ENCODE results near the gene ETS1. TPM values are rescaled to one million over a fixed set of nuclear protein-coding genes. Genes with fewer than 3 reads are reported as not detected.
"Not testable (repeated sequence)": the region's sequence is repeated elsewhere in the genome, so short reads cannot be mapped to it uniquely, and the experiment has no call there.

The ETS1 gene
- total and polyA plus RNA-seq, 5 experiments from 2014 or later, result 407 to 962 (median 433) TPM

DNA sequence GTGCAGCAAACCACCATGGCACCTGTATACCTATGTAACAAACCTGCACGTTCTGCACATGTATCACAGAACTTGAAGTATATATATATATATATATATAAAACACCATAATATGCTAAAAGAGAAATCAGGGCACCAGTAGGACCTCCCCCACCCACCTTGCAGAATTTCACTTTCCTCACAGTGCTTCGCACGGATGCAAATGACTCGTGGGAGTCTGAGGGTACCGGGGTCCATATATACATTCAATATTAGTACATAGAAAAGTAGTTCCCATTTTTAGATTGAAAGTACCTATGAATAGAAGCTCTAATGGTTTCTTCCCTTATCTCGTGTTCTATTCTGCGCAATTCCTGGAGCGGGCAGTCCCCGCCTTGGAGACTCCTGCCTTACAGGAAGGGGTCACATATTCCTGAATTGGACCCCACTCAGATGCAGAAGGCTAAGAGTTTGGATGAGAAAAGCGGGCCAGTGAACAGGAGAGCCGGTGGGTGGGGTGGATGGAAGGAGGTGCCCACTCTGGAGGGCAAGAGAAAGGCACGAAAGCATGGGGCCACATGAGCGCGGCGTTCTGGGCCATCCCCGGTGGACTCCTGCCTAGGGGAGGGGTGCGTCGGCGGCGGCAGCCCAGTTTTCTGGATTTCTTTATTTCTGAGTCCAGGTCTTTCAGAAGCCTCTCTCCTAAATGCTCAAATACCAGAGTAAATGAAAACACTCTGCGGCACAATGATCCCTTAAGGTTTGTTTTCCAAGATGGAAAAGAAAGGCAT lies 136.3 kb downstream of the ETS1 start:
- Mint-ChIP-seq H3K4me3 (no peak overlapping the region), H3K9me3 (peaks cover 0 to 11% (median 3%) of the 10 kb centered on the region in 9 donors), H3K27ac (peak overlapping the region in 5 of 10 donors; percentile 53 to 88 (median 79)), H3K27me3 (no peaks in the 10 kb centered on the region), H3K4me1 (peaks cover 34 to 67% (median 61%) of the 10 kb centered on the region in 4 donors), H3K36me3 (peaks cover 0 to 13% (median 8%) of the 10 kb centered on the region in 3 donors)
- ATAC-seq (no peak), DNase-seq (no peak)
- POLR2A ChIA-PET, result interaction anchor here (0.7 to 2.0 kb wide), 5 partner anchors 9 to 126 kb away, joined by 3 to 6 read pairs (median 3); no protein-coding TSS in a partner anchor

DNA sequence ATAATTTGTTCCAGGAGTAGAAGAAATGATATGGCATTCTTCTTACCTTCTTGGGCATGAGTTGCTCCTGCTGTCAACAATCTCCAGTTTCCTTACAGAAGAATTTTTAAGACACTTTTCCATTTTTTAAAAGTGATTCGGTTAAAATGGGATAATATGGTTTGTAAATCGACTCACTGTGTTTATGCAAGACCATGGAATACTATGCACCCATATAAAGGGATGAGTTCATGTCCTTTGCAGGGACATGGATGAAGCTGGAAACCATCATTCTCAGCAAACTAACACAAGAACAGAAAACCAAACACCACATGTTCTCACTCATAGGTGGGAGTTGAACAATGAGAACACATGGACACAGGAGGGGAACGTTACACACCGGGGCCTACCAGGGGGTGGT lies 136.9 kb downstream of the ETS1 start:
- H3K36me3 Mint-ChIP-seq, H3K27me3 Mint-ChIP-seq, DNase-seq, ATAC-seq, H3K4me3 Mint-ChIP-seq, H3K27ac Mint-ChIP-seq: not testable (repeated sequence)
- H3K9me3 Mint-ChIP-seq, result peaks cover 0 to 14% (median 3%) of the 10 kb centered on the region in 9 donors
- H3K4me1 Mint-ChIP-seq, result peaks cover 34 to 68% (median 58%) of the 10 kb centered on the region in 4 donors
- POLR2A ChIA-PET, result interaction anchor here (0.7 kb wide), 2 partner anchors 39 to 125 kb away, joined by 3 to 4 read pairs; no protein-coding TSS in a partner anchor

DNA sequence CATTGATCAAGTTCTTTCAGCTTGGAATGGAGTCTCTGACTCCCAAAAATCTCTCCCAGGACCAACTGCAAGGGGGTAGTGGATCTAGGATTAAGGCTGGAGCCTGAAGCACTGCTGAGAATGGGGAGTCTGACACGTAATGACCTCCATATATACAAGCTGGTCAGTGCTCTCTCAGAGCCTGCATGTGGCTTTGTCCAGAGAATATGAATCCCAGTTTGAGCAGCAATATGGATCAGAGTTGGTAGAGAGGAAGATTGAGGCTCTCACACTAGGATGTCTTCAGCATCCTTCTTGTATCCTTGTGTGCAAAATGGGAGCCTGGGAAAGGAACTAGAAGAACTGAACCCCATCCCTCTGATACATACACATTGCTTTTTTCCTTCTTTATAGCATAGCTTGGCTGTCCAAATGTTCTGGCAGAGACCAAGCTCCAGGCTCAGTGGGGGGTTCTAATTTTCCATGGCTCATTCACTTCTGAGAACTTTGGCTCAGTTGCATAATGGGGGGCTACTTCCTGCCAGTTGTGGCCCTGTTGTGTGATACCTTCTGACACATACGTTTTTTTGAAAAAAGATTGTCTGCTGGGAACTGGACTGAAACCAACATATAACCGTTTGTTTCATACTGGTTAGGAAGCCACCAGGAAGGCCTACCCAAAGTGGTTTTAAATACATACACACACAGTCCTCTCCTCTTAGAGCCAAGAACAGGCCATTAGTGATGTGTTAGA lies 138.2 kb downstream of the ETS1 start:
- peak in 1 of 2 donors; percentile 16 for ATAC-seq
- Mint-ChIP-seq H3K4me1 (peaks cover 29 to 66% (median 48%) of the 10 kb centered on the region in 4 donors), H3K4me3 (peak overlapping the region in 1 of 10 donors; percentile 31), H3K9me3 (peaks cover 0 to 20% (median 3%) of the 10 kb centered on the region in 9 donors), H3K27ac (peak overlapping the region in 6 of 10 donors; percentile 23 to 79 (median 60)), H3K36me3 (peaks cover 0 to 10% (median 0%) of the 10 kb centered on the region in 3 donors), H3K27me3 (no peaks in the 10 kb centered on the region)
- DNase-seq, result no peak
- POLR2A ChIA-PET, result interaction anchor here (0.6 to 1.5 kb wide), 7 partner anchors 12 to 146 kb away, joined by 3 to 4 read pairs (median 3); no protein-coding TSS in a partner anchor

DNA sequence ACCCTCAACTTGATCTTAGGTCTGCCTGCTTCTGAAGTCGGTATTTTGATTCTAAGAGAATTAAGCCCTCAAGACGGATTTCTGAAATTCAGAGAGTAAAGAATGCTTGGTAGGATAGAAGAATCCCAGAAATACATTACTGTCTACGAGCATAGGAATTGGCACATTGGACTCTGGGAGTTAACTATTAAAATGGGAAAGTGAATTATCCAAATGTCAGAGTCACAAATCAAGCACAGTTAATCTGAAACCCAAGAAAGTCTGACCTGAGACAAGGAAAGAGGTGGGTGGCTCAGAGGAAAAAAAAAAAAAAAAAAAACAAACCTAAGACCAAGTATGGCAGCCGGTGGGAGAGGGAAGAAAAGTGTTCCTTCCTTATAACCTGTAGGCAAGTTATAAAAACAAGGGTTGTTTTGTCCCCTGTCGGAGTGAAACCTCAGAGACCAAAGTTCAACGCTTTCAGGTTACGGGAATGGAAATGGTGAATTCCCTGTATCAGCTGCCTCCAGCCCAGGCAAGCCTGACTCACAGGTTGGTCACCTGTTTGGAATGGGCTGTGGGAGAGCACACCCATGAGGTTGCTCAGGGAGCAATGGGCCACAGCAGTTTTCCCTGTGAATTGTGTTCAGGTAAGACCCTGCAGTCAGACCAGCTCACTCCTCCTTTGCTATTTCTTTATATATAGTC lies 139.0 kb downstream of the ETS1 start:
- Mint-ChIP-seq H3K9me3 (peaks cover 0 to 20% (median 3%) of the 10 kb centered on the region in 9 donors), H3K36me3 (peaks cover 0 to 10% (median 0%) of the 10 kb centered on the region in 3 donors), H3K4me3 (peak overlapping the region in 2 of 10 donors; percentile 26 to 31), H3K4me1 (peaks cover 21 to 57% (median 40%) of the 10 kb centered on the region in 4 donors), H3K27me3 (no peaks in the 10 kb centered on the region), H3K27ac (peak overlapping the region in 3 of 10 donors; percentile 23 to 79 (median 52))
- ATAC-seq (no peak), DNase-seq (no peak)
- POLR2A ChIA-PET, result interaction anchor here (0.7 to 1.5 kb wide), 4 partner anchors 13 to 66 kb away, joined by 3 to 4 read pairs (median 3); no protein-coding TSS in a partner anchor

DNA sequence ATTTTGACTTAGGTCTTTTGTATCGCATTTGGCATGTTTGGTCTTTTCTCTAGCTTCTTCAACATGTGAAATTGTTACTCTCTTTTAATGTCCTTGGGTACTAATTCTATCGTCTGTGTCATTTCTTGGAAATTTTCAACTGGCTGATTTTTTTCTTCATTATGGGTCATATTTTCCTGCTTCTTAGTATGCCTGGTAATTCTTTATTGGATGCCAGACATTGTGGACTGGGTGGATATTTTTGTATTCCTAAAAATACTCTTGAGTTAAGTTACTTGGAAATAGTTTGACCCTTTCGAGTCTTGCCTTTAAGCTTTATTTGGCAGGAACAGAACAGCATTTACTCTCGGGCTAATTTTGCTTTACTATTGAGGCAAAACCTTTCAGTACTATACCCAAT lies 140.1 kb downstream of the ETS1 start:
- H3K36me3 Mint-ChIP-seq, result peaks cover 0 to 10% (median 0%) of the 10 kb centered on the region in 3 donors
- H3K4me3 Mint-ChIP-seq, result peak overlapping the region in 1 of 10 donors; percentile 1

DNA sequence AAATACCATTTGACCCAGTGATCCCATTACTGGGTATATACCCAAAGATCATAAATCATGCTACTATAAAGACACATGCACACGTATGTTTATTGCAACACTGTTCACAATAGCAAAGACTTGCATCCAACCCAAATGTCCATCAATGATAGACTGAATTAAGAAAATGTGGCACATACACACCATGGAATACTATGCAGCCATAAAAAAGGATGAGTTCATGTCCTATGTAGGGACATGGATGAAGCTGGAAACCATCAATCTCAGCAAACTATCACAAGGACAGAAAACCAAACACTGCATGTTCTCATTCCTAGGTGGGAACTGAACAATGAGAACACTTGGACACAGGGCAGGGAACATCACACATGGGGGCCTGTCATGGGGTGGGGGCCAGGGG lies 141.4 kb downstream of the ETS1 start:
- Mint-ChIP-seq H3K9me3 (peaks cover 3 to 25% (median 9%) of the 10 kb centered on the region in 9 donors), H3K4me1 (peaks cover 12 to 41% (median 33%) of the 10 kb centered on the region in 4 donors), H3K27ac (peak overlapping the region in 3 of 10 donors; percentile 7 to 79 (median 60)), H3K4me3 (peak overlapping the region in 1 of 10 donors; percentile 22), H3K36me3 (peaks cover 0 to 13% (median 5%) of the 10 kb centered on the region in 3 donors)
- H3K27me3 Mint-ChIP-seq, ATAC-seq, DNase-seq, POLR2A ChIA-PET: not testable (repeated sequence)

More for the DNA sequence above, 140.1 kb downstream of the ETS1 start:
- DNase-seq (no peak), ATAC-seq (no peak)
- POLR2A ChIA-PET, result interaction anchor here (0.7 to 1.0 kb wide), 3 partner anchors 12 to 396 kb away, joined by 3 read pairs; no protein-coding TSS in a partner anchor
- H3K27me3 Mint-ChIP-seq, result no peaks in the 10 kb centered on the region
- peaks cover 13 to 46% (median 35%) of the 10 kb centered on the region in 4 donors for H3K4me1 Mint-ChIP-seq
- peaks cover 0 to 20% (median 3%) of the 10 kb centered on the region in 9 donors for H3K9me3 Mint-ChIP-seq
- H3K27ac Mint-ChIP-seq, result peak overlapping the region in 1 of 10 donors; percentile 19

DNA sequence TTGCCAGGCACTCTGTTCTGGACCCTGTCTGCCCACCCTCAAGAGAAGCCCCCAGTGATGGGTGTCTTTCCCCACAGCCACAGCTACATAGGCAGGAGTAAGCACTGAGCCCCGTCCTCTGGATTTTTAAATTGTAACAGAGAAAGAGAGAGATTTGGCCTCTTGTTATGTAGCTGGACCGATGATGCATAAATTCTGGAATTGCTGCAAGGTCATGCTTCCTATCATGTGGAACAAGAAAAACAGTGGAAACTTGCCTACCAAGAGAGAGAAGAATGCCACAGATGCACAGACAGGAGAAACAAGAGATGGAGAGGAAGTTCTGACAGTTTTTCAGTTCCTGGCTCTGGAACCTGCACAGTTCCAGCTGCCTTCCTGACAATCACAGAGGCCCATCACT lies 150.2 kb downstream of the ETS1 start:
- ATAC-seq, result no peak
- Mint-ChIP-seq H3K4me3 (no peak overlapping the region), H3K4me1 (peaks cover 7 to 43% (median 15%) of the 10 kb centered on the region in 4 donors), H3K27me3 (no peaks in the 10 kb centered on the region), H3K9me3 (peaks cover 2 to 18% (median 7%) of the 10 kb centered on the region in 9 donors), H3K27ac (peak overlapping the region in 3 of 10 donors; percentile 62 to 78 (median 75)), H3K36me3 (peaks cover 0 to 11% (median 6%) of the 10 kb centered on the region in 3 donors)
- POLR2A ChIA-PET, result interaction anchor here (1.2 kb wide), 1 partner anchor 15 kb away, joined by 3 read pairs; no protein-coding TSS in a partner anchor
- DNase-seq, result no peak

DNA sequence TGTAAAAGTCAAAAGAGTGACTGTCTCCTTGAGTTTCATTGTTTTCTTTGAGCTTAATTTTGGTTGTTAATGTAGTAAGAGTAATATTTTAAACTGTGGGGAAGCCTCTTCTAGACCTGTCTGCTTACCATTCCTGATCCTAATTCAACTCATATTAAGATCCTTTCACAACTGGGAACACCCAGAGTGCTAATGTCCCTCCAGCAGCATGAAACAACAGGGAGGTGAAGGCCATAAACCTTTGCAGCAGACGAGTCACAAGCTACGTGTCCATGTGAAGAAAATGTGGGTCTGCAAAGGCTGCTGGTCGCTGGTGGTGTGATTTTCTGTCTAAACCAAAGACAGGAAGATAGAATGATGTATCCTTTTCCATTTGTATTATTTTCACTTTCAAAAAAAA lies 152.5 kb downstream of the ETS1 start:
- POLR2A ChIA-PET, result interaction anchor here (0.7 to 1.2 kb wide), 3 partner anchors 11 to 40 kb away, joined by 3 read pairs; no protein-coding TSS in a partner anchor
- Mint-ChIP-seq H3K9me3 (peaks cover 0 to 7% (median 0%) of the 10 kb centered on the region in 9 donors), H3K27ac (peak overlapping the region in 1 of 10 donors; percentile 21), H3K4me1 (peaks cover 9 to 45% (median 16%) of the 10 kb centered on the region in 4 donors), H3K27me3 (no peaks in the 10 kb centered on the region), H3K4me3 (no peak overlapping the region), H3K36me3 (peaks cover 0 to 6% (median 2%) of the 10 kb centered on the region in 3 donors)
- ATAC-seq, result no peak
- no peak for DNase-seq

DNA sequence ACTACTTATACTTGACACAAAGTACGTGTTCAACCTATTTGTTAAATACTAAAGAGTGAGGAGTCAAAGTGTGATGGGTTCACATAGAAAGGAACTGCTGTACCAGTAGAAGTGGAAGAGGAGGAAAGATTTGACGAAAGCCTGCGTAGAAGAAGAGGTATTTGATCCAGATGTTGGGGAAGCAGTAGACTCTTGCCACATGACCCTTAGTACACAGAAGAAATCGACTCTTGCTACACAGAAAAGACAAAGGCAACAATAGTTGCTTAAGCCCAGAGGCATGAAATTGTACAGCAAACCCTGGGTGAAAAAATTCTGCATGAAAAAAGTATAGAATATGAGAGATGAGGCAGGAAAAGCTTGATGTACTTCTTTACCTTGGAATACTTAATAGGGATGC lies 152.9 kb downstream of the ETS1 start:
- POLR2A ChIA-PET, result interaction anchor here (0.9 to 2.2 kb wide), 4 partner anchors 9 to 40 kb away, joined by 3 to 9 read pairs (median 3); no protein-coding TSS in a partner anchor

DNA sequence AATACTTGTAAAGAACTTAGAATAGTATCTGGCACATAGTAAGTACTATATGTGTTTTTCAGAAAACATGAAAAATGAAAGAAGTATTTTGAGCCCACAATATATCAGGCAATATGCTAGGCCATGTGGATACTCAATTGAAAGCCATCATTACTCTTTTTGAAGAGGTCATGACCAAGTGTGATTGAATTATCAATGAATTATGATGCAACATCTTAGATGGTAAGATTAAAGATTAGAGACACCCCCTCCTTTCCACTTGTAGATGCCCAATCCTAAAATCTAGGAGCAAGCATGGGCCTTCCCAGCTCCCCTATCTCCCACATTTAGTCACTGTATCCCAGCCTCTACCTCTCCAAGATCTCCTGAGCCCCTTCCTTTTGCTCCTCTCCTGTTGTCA lies 154.4 kb downstream of the ETS1 start:
- H3K9me3 Mint-ChIP-seq, result no peaks in the 10 kb centered on the region
- POLR2A ChIA-PET, result interaction anchor here (0.7 to 2.2 kb wide), 4 partner anchors 10 to 42 kb away, joined by 3 to 9 read pairs (median 4); no protein-coding TSS in a partner anchor
- DNase-seq (no peak), ATAC-seq (no peak)
- H3K4me3 Mint-ChIP-seq, result no peak overlapping the region
- H3K27me3 Mint-ChIP-seq, result no peaks in the 10 kb centered on the region
- peak overlapping the region in 3 of 10 donors; percentile 32 to 77 (median 66) for H3K27ac Mint-ChIP-seq
- H3K36me3 Mint-ChIP-seq, result peaks cover 0 to 2% (median 0%) of the 10 kb centered on the region in 3 donors
- peaks cover 16 to 45% (median 21%) of the 10 kb centered on the region in 4 donors for H3K4me1 Mint-ChIP-seq

More for the DNA sequence above, 152.9 kb downstream of the ETS1 start:
- ATAC-seq (no peak), DNase-seq (no peak)
- H3K9me3 Mint-ChIP-seq, result peaks cover 0 to 3% (median 0%) of the 10 kb centered on the region in 9 donors
- peaks cover 12 to 45% (median 17%) of the 10 kb centered on the region in 4 donors for H3K4me1 Mint-ChIP-seq
- H3K27me3 Mint-ChIP-seq, result no peaks in the 10 kb centered on the region
- no peak overlapping the region for H3K4me3 Mint-ChIP-seq
- H3K36me3 Mint-ChIP-seq, result peaks cover 0 to 2% (median 2%) of the 10 kb centered on the region in 3 donors
- H3K27ac Mint-ChIP-seq, result peak overlapping the region in 1 of 10 donors; percentile 7

DNA sequence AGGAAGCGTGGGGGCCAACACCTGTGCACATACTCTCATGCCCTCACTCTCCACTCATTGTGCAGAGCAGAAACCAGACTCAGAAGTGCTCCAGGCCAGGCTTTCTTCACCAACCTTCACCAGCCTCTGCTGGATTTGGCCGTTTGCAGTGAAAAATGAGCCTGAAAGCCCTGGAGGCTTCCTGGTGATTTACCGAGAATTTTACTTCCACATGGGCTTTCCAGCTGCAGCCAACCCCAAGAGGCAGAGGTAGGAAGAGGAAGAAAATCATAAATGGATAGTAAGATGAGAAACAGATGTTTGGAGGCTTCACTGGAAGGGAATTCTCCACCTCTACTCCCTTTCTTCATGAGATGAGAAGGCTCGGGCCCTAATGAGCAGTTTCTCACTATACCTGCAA lies 155.4 kb downstream of the ETS1 start:
- Mint-ChIP-seq H3K36me3 (no peaks in the 10 kb centered on the region), H3K4me3 (no peak overlapping the region), H3K27ac (peak overlapping the region in 1 of 10 donors; percentile 79), H3K4me1 (peaks cover 11 to 39% (median 18%) of the 10 kb centered on the region in 4 donors), H3K27me3 (no peaks in the 10 kb centered on the region), H3K9me3 (no peaks in the 10 kb centered on the region)
- no peak for DNase-seq
- POLR2A ChIA-PET, result interaction anchor here (1.0 to 2.2 kb wide), 3 partner anchors 9 to 204 kb away, joined by 3 to 9 read pairs (median 4); no protein-coding TSS in a partner anchor
- no peak for ATAC-seq

Data from naive thymus-derived CD8-positive, alpha-beta T cell (primary cell).